Common myeloid progenitor, CD34-positive (primary cell): Measurements from ENCODE around the gene TARBP1. TPM values are rescaled to one million over a fixed set of nuclear protein-coding genes. Genes with fewer than 3 reads are reported as not detected.

Source experiments
- CTCF ChIA-PET: fragments of 350-600 bp; sonication (Branson Sonifier 250); formaldehyde crosslinking; loops from one replicate; lab custom pipeline; 2021; ENCODE audit warnings: antibody characterized with exemption; lab: Charles Lee
- POLR2A ChIA-PET: fragments of 350-600 bp; sonication (Branson Sonifier 250); formaldehyde crosslinking; loops from one replicate; lab custom pipeline; 2021; ENCODE audit warnings: antibody characterized with exemption; lab: Charles Lee
- DNase-seq, 3 donors: peaks; one replicate each; pipeline versions ENCODE4 v3.0.0 to v3.0.0-alpha.2; 2013
- H3K27ac ChIP-seq, 2 experiments: 1 replicate in 1 of 2; 2 replicates in 1 of 2; pipeline ENCODE4 v1.7.0; 2013; ENCODE audit warnings: inconsistent platforms in 2 of 2, low read length in 2 of 2, mild to moderate bottlenecking in 2 of 2, low read depth in 1 of 2, moderate library complexity in 1 of 2; ENCODE audit not compliant: severe bottlenecking in 2 of 2, insufficient read depth in 1 of 2, poor library complexity in 1 of 2
- H3K27me3 ChIP-seq, 5 experiments: replicated peaks in 2 of 5; 1 replicate in 3 of 5; 2 replicates in 2 of 5; pipeline versions ENCODE4 v1.6.1 to v1.7.0; 2013; ENCODE audit warnings: low read length in 4 of 5, mild to moderate bottlenecking in 2 of 5, moderate library complexity in 2 of 5, inconsistent platforms in 1 of 5; ENCODE audit not compliant: insufficient read depth in 5 of 5, control insufficient read depth in 4 of 5
- H3K36me3 ChIP-seq, 4 experiments: 1 replicate in 2 of 4; 2 replicates in 2 of 4; pipeline versions ENCODE4 v1.6.1 to v1.7.0; 2013; ENCODE audit warnings: low read length in 3 of 4, control low read depth in 1 of 4, mild to moderate bottlenecking in 1 of 4; ENCODE audit not compliant: control insufficient read depth in 4 of 4, insufficient read depth in 4 of 4
- H3K4me1 ChIP-seq, 4 experiments: 1 replicate in 3 of 4; 2 replicates in 1 of 4; pipeline versions ENCODE4 v1.6.1 to v1.7.1; 2013; ENCODE audit warnings: low read length in 3 of 4, mild to moderate bottlenecking in 3 of 4, control low read depth in 1 of 4, inconsistent platforms in 1 of 4, moderate library complexity in 1 of 4; ENCODE audit not compliant: control insufficient read depth in 4 of 4, insufficient read depth in 4 of 4; ENCODE audit errors: control extremely low read depth in 1 of 4
- H3K4me3 ChIP-seq, 7 experiments: 1 replicate in 4 of 7; 2 replicates in 3 of 7; pipeline versions ENCODE4 v1.5.1 to v1.7.0; 2013; ENCODE audit warnings: mild to moderate bottlenecking in 7 of 7, low read length in 6 of 7, moderate library complexity in 6 of 7, inconsistent platforms in 2 of 7, low read depth in 2 of 7, control low read depth in 1 of 7; ENCODE audit not compliant: insufficient read depth in 4 of 7, control insufficient read depth in 1 of 7; ENCODE audit errors: extremely low read depth in 1 of 7
- H3K9me3 ChIP-seq, 5 experiments: 1 replicate in 4 of 5; 2 replicates in 1 of 5; pipeline versions ENCODE4 v1.6.1 to v1.7.1; 2013; ENCODE audit warnings: low read length in 4 of 5, mild to moderate bottlenecking in 2 of 5, inconsistent platforms in 1 of 5, low read depth in 1 of 5, moderate library complexity in 1 of 5; ENCODE audit not compliant: control insufficient read depth in 4 of 5, insufficient read depth in 2 of 5; ENCODE audit errors: control extremely low read depth in 1 of 5
- WGBS: methylation state at CpG from one replicate; pipeline ENCODE4 v1.1.5; 2013; ENCODE audit not compliant: insufficient coverage; 5-methylcytosine and 5-hydroxymethylcytosine counted together
- polyA plus RNA-seq: library from polyadenylated mRNA; unstranded; fragments of 120-200 nt; gene quantifications from one replicate; pipeline ENCODE4 v1.2.1, GENCODE V29; 2013

Gene TARBP1
- 212 TPM for polyA plus RNA-seq

- Histone ChIP-seq H3K36me3 (no peaks in the 10 kb centered on the region), H3K27me3 (no peaks in the 10 kb centered on the region), H3K4me1 (peaks cover 33 to 48% (median 45%) of the 10 kb centered on the region in 4 experiments), H3K9me3 (no peaks in the 10 kb centered on the region), H3K4me3 (peak within 1 kb of the TSS; percentile 63 to 87 (median 82)), H3K27ac (peak within 1 kb of the TSS; percentile 30 to 76)
- WGBS, result under 1% methylated on average over 106 of the region's 122 CpGs
- peak; percentile 85 to 93 (median 90) for DNase-seq
- ChIA-PET POLR2A (interaction anchor here (1.1 kb wide), 1 partner anchor 8 kb away, joined by 4 read pairs; no protein-coding TSS in a partner anchor), CTCF (interaction anchor here (0.7 to 1.3 kb wide), 3 partner anchors 8 to 54 kb away, joined by 3 to 5 read pairs (median 4); no protein-coding TSS in a partner anchor)
These were observed at the start of gene TARBP1 for GRCh38 chr1:234478481-234479309. TSS of gene TARBP1 (minus strand) at chr1:234479179. CDS start at chr1:234479103, 76 bp downstream.

GRCh38 chr1:234528074-234528865 lies 49.3 kb upstream of the TARBP1 start:
- H3K27me3 ChIP-seq, result no peaks in the 10 kb centered on the region
- no peak overlapping the region for H3K4me3 ChIP-seq
- peaks cover 20 to 60% (median 37%) of the 10 kb centered on the region in 4 experiments for H3K4me1 ChIP-seq
- ChIA-PET CTCF (interaction anchor here (1.0 to 1.1 kb wide), 2 partner anchors 12 to 32 kb away, joined by 3 to 4 read pairs; no protein-coding TSS in a partner anchor), POLR2A (interaction anchor here (0.7 kb wide), 1 partner anchor 29 kb away, joined by 3 read pairs; no protein-coding TSS in a partner anchor)
- WGBS, result 86% methylated on average over 10 of the region's 14 CpGs
- H3K9me3 ChIP-seq, result no peaks in the 10 kb centered on the region
- no peak for DNase-seq
- no peaks in the 10 kb centered on the region for H3K36me3 ChIP-seq
- no peak overlapping the region for H3K27ac ChIP-seq

GRCh38 chr1:234527346-234527745 lies 48.4 kb upstream of the TARBP1 start:
- Histone ChIP-seq H3K27me3 (no peaks in the 10 kb centered on the region), H3K4me1 (peaks cover 29 to 66% (median 44%) of the 10 kb centered on the region in 4 experiments), H3K27ac (no peak overlapping the region), H3K4me3 (no peak overlapping the region), H3K36me3 (no peaks in the 10 kb centered on the region), H3K9me3 (no peaks in the 10 kb centered on the region)
- DNase-seq, result no peak
- CTCF ChIA-PET, result interaction anchor here (0.6 to 1.7 kb wide), 5 partner anchors 26 to 595 kb away, joined by 3 to 5 read pairs (median 3); no protein-coding TSS in a partner anchor
- POLR2A ChIA-PET, result no interaction called here
- WGBS, result 98% methylated on average over 5 of the region's 6 CpGs

GRCh38 chr1:234526922-234527321 lies 47.9 kb upstream of the TARBP1 start:
- no peak for DNase-seq
- H3K9me3 ChIP-seq, result no peaks in the 10 kb centered on the region
- ChIA-PET POLR2A (no interaction called here), CTCF (interaction anchor here (0.6 to 1.7 kb wide), 6 partner anchors 26 to 595 kb away, joined by 3 to 5 read pairs (median 3); no protein-coding TSS in a partner anchor)
- no peak overlapping the region for H3K27ac ChIP-seq
- H3K27me3 ChIP-seq, result no peaks in the 10 kb centered on the region
- no peak overlapping the region for H3K4me3 ChIP-seq
- WGBS, result no CpG with 5 or more reads among the region's 3 CpGs
- H3K36me3 ChIP-seq, result no peaks in the 10 kb centered on the region
- peaks cover 32 to 66% (median 45%) of the 10 kb centered on the region in 4 experiments for H3K4me1 ChIP-seq

- Histone ChIP-seq H3K27me3 (no peaks in the 10 kb centered on the region), H3K36me3 (no peaks in the 10 kb centered on the region), H3K4me1 (peaks cover 38 to 82% (median 59%) of the 10 kb centered on the region in 4 experiments), H3K9me3 (no peaks in the 10 kb centered on the region), H3K4me3 (no peak overlapping the region), H3K27ac (peak overlapping the region in 1 of 2 experiments; percentile 1)
- ChIA-PET CTCF (interaction anchor here (1.1 to 1.7 kb wide), 2 partner anchors 16 to 38 kb away, joined by 3 to 5 read pairs; no protein-coding TSS in a partner anchor), POLR2A (interaction anchor here (0.5 to 0.9 kb wide), 2 partner anchors 15 to 64 kb away, joined by 3 to 4 read pairs; no protein-coding TSS in a partner anchor)
- WGBS, result 33% methylated on average over 3 of the region's 5 CpGs
- DNase-seq, result peak in 1 of 3 donors; percentile 20
These were observed 46.3 kb upstream of the TARBP1 start for GRCh38 chr1:234525099-234525799.

- CTCF ChIA-PET, result interaction anchor here (0.9 to 1.5 kb wide), 9 partner anchors 32 to 573 kb away, joined by 3 to 5 read pairs (median 3); no protein-coding TSS in a partner anchor
- WGBS, result 100% methylated on average over 3 of the region's 5 CpGs
- POLR2A ChIA-PET, result interaction anchor here (1.1 kb wide), 2 partner anchors 9 to 23 kb away, joined by 3 to 4 read pairs; no protein-coding TSS in a partner anchor
- H3K4me1 ChIP-seq, result peaks cover 31 to 87% (median 53%) of the 10 kb centered on the region in 4 experiments
- H3K27ac ChIP-seq, result no peak overlapping the region
- H3K4me3 ChIP-seq, result no peak overlapping the region
- no peaks in the 10 kb centered on the region for H3K27me3 ChIP-seq
- H3K36me3 ChIP-seq, result no peaks in the 10 kb centered on the region
- no peaks in the 10 kb centered on the region for H3K9me3 ChIP-seq
- no peak for DNase-seq
These were observed 42.9 kb upstream of the TARBP1 start for GRCh38 chr1:234521836-234522235.
